GM12872 (cell line): ENCODE measurements around the gene PHLDB1.

Source experiments
- TF ChIP-seq, protein P1 (sequence below): IDR thresholded peaks from 3 replicates; pipeline ENCODE4 v1.5.1; 2011; ENCODE audit warnings: low read depth, mild to moderate bottlenecking, low read length, moderate library complexity; ENCODE audit not compliant: insufficient read depth

The PHLDB1 gene

GRCh38 chr11:118628861-118629549, 21.6 kb downstream of the PHLDB1 start:
- TF ChIP-seq, protein P1, sequence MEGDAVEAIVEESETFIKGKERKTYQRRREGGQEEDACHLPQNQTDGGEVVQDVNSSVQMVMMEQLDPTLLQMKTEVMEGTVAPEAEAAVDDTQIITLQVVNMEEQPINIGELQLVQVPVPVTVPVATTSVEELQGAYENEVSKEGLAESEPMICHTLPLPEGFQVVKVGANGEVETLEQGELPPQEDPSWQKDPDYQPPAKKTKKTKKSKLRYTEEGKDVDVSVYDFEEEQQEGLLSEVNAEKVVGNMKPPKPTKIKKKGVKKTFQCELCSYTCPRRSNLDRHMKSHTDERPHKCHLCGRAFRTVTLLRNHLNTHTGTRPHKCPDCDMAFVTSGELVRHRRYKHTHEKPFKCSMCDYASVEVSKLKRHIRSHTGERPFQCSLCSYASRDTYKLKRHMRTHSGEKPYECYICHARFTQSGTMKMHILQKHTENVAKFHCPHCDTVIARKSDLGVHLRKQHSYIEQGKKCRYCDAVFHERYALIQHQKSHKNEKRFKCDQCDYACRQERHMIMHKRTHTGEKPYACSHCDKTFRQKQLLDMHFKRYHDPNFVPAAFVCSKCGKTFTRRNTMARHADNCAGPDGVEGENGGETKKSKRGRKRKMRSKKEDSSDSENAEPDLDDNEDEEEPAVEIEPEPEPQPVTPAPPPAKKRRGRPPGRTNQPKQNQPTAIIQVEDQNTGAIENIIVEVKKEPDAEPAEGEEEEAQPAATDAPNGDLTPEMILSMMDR, result no peak

- TF ChIP-seq, protein P1, result no peak
These were observed 22.6 kb downstream of the PHLDB1 start for GRCh38 chr11:118629761-118630661.

DNA sequence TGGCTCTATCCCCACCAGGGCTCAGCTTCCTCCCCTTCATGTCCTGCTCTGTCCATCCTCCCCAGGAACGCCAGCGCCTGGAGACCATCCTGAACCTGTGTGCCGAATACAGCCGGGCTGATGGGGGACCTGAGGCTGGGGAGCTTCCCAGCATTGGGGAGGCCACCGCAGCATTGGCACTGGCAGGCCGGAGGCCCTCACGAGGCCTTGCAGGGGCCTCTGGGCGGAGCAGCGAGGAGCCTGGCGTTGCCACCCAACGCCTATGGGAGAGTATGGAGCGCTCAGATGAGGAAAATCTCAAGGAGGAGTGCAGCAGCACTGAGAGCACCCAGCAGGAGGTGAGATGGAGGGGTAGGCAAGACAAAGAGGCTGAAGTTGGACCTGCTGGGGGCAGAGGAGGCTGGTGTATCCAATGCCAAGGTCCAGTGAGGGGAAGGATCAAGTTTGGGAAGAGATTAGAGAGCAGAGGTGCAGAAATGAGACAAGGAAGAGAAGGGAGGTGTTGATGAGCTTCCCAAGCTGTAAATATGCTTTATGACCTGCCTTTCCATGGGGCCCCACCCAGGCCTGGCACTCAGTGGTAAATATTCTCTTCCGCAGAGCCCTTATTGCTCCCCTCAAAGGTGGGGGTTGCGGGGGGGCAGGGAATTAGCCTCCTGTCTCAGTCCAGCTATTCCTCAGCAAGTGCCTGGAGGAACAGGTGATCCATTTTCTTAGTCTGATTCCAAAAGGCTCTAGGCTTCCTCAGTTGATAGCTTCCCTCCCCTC, 23.9 kb downstream of the PHLDB1 start:
- TF ChIP-seq, protein P1, result no peak

DNA sequence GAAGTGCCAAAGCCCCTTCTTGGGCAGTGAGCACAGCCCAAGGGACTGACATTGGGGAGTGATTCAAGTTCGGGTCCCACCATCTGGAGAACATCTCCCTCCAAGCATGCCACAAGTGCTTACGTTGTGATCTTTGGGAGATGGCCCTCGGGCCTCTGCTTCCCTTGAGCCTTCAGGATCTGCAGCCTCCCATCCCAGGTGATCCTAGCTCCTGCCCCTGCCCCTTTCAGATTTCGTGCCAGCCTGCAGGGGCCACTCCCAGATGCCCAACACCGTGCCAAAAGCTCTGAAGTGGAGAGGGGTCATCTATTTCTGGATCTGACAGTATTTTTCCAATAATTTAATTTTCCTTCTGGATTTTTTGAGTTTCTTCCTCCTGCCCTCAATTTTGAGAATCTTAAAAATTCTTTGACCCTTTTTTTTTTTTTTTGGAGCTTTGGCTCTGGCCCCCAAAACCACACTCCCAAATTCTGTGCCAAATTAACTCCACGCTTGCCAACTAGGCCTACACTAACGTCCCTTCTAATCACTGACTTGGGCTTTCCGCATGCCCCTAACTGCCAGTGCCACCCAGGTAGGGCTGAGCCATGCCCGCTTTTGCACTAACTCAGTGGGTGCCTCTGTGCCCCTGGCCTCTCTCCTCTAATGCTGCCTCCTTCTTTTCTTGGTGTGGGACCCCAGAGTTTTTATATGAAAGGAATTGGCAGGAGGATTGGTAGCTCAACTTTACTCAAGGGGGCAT, 25.3 kb downstream of the PHLDB1 start:
- TF ChIP-seq, protein P1, result no peak

GRCh38 chr11:118633319-118633690, 25.9 kb downstream of the PHLDB1 start:
- TF ChIP-seq, protein P1, result no peak

DNA sequence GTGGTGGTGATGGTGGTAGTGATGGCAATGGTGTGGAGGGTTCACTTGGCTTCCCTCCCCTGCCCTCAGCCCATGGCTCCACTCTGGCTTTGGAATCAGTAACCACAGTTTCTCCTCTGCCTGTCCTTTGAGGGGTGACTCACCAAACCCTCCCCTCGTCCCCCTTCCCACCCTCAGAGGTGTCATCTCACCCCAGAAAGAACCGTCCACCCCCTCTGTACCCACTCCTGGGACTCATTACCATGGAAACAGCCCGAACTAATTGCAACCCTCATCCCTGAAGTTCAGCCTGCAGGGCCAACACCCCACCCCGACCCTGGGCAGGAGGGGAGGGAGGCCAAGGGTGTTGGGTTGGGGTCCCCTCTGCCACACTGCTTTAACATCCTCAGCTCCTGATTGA, 26.6 kb downstream of the PHLDB1 start:
- TF ChIP-seq, protein P1, result no peak
